HepG2 (cell line): Measurements from ENCODE around the gene ATP8A1. TPM values are rescaled to one million over a fixed set of nuclear protein-coding genes. Genes with fewer than 3 reads are reported as not detected.
A peak's percentile ranks its signal among the peaks of the same experiment; 100 is the strongest.

Source experiments
- ARNT2 ChIP-seq: sonication (generic); formaldehyde crosslinking; IDR thresholded peaks from 2 replicates; pipeline ENCODE4 v1.8.0; 2022; ENCODE audit warnings: mild to moderate bottlenecking, low read depth, missing genetic modification reagents, moderate library complexity
- MAF1 ChIP-seq: sonication (generic); formaldehyde crosslinking; IDR thresholded peaks from 2 replicates; pipeline ENCODE4 v1.5.0; 2020; ENCODE audit warnings: missing genetic modification reagents, borderline replicate concordance
- PCBP1 ChIP-seq: fragments of 200-400 bp; formaldehyde crosslinking; IDR thresholded peaks from 2 replicates; pipeline ENCODE4 v1.6.1; 2017; ENCODE audit warnings: mild to moderate bottlenecking, low read depth, low read length, borderline replicate concordance
- SIX4 ChIP-seq: sonication (generic); formaldehyde crosslinking; IDR thresholded peaks from 2 replicates; pipeline ENCODE4 v1.4.0; 2020; ENCODE audit warnings: missing genetic modification reagents
- polyA plus RNA-seq, 8 experiments: library from polyadenylated mRNA; depleted of rRNA in 3 of 8; stranded (reverse) in 7 of 8; unstranded in 1 of 8; fragments of >200 nt; fragmentation: Illumina TruSeq in 4 of 8; extraction: Trizol in 4 of 8; gene quantifications; 2 replicates each; pipeline versions ENCODE4 v1.2.1 to v1.2.3, GENCODE V29; 2011 to 2016; ENCODE audit warnings: low read depth in 4 of 8, missing spikeins in 1 of 8, mixed read lengths in 1 of 8; ENCODE audit not compliant: insufficient read depth in 1 of 8
- total RNA-seq, 5 experiments: library from RNA; depleted of rRNA; stranded (reverse); fragments of >200 nt; fragmentation: Illumina TruSeq; extraction: Trizol; gene quantifications; 2 replicates each; pipeline ENCODE4 v1.2.3, GENCODE V29; 2016; ENCODE audit warnings: low read depth in 1 of 5
- TF ChIP-seq, protein P1 (sequence below): sonication (generic); formaldehyde crosslinking; IDR thresholded peaks from 2 replicates; pipeline ENCODE4 v1.4.0; 2020; ENCODE audit warnings: missing genetic modification reagents
- TF ChIP-seq, protein P2 (sequence below): sonication (generic); formaldehyde crosslinking; IDR thresholded peaks from 2 replicates; pipeline ENCODE4 v1.5.0; 2020; ENCODE audit warnings: missing genetic modification reagents
- TF ChIP-seq, protein P3 (sequence below): sonication (generic); formaldehyde crosslinking; IDR thresholded peaks from 2 replicates; pipeline ENCODE4 v1.4.0; 2020; ENCODE audit warnings: missing genetic modification reagents, borderline replicate concordance
- TF ChIP-seq, protein P4 (sequence below): IDR thresholded peaks from 2 replicates; pipeline ENCODE4 v1.4.0; 2020; ENCODE audit warnings: mild to moderate bottlenecking, missing genetic modification reagents
- TF ChIP-seq, protein P5 (sequence below): sonication (generic); formaldehyde crosslinking; IDR thresholded peaks from 2 replicates; pipeline ENCODE4 v1.5.1; 2020; ENCODE audit warnings: missing genetic modification reagents, mild to moderate bottlenecking, borderline replicate concordance
- TF ChIP-seq, protein P6 (sequence below), 2 experiments: IDR thresholded peaks; 2 replicates each; pipeline ENCODE4 v1.6.1; 2011 to 2012; ENCODE audit warnings: low read length in 2 of 2, borderline replicate concordance in 1 of 2, low read depth in 1 of 2, mild to moderate bottlenecking in 1 of 2, moderate library complexity in 1 of 2

Gene ATP8A1
- total and polyA plus RNA-seq, 2 of the 13 experiments (the other 11 are each of a cell fraction or from before 2014, with no cell fraction given) = 1.7 to 6.2 TPM

DNA sequence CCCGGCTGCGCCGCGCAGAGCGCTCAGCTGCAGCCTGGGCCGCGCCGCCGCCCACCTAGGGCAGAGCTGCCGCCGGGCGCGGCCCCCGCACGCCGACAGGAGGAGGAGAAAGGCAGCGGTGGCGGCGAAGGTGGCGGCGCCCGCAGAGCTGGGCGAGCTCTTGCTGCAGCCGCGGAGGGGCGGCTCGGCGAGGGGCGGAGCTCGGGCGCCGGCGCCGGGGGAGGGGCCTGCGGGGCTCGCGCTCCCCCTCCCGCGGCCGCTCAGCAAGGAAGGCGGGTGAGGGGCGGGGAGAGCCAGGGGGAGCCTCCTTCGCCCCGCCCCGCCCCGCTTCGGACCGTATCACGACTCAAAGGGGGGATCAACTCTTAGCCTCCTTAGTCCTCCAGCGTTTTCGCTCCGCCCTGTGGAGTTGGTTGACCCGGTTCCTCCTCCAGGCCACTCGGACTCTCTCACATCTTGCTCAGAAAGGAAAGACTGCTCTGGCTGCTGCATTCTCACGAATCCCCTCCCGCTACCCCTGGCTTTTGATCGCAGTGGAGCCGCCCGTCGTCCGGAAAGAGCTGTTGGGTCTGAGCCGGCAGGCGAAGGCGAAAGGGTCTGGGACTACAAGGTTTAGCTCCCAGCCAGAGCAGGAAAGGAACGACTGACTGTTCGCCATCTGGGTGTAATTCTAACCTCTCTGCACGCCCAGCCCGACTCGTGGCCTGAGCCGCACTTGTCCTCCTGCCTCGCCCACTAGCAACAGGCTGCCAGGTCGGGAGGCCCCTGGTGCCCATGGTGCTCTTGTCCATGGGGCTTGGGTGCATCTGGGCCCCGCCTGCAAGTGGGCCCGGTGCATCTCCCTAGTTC, at the start of gene ATP8A1 (continued):
- TF ChIP-seq, protein P1, sequence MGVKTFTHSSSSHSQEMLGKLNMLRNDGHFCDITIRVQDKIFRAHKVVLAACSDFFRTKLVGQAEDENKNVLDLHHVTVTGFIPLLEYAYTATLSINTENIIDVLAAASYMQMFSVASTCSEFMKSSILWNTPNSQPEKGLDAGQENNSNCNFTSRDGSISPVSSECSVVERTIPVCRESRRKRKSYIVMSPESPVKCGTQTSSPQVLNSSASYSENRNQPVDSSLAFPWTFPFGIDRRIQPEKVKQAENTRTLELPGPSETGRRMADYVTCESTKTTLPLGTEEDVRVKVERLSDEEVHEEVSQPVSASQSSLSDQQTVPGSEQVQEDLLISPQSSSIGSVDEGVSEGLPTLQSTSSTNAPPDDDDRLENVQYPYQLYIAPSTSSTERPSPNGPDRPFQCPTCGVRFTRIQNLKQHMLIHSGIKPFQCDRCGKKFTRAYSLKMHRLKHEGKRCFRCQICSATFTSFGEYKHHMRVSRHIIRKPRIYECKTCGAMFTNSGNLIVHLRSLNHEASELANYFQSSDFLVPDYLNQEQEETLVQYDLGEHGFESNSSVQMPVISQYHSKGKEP (CRISPR knock-in tag) = no peak
- peak; percentile 87; the same call in 1 of the 2 replicates for TF ChIP-seq PCBP1
- TF ChIP-seq, protein P2, sequence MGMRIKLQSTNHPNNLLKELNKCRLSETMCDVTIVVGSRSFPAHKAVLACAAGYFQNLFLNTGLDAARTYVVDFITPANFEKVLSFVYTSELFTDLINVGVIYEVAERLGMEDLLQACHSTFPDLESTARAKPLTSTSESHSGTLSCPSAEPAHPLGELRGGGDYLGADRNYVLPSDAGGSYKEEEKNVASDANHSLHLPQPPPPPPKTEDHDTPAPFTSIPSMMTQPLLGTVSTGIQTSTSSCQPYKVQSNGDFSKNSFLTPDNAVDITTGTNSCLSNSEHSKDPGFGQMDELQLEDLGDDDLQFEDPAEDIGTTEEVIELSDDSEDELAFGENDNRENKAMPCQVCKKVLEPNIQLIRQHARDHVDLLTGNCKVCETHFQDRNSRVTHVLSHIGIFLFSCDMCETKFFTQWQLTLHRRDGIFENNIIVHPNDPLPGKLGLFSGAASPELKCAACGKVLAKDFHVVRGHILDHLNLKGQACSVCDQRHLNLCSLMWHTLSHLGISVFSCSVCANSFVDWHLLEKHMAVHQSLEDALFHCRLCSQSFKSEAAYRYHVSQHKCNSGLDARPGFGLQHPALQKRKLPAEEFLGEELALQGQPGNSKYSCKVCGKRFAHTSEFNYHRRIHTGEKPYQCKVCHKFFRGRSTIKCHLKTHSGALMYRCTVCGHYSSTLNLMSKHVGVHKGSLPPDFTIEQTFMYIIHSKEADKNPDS (CRISPR knock-in tag) = no peak
- TF ChIP-seq, protein P3, sequence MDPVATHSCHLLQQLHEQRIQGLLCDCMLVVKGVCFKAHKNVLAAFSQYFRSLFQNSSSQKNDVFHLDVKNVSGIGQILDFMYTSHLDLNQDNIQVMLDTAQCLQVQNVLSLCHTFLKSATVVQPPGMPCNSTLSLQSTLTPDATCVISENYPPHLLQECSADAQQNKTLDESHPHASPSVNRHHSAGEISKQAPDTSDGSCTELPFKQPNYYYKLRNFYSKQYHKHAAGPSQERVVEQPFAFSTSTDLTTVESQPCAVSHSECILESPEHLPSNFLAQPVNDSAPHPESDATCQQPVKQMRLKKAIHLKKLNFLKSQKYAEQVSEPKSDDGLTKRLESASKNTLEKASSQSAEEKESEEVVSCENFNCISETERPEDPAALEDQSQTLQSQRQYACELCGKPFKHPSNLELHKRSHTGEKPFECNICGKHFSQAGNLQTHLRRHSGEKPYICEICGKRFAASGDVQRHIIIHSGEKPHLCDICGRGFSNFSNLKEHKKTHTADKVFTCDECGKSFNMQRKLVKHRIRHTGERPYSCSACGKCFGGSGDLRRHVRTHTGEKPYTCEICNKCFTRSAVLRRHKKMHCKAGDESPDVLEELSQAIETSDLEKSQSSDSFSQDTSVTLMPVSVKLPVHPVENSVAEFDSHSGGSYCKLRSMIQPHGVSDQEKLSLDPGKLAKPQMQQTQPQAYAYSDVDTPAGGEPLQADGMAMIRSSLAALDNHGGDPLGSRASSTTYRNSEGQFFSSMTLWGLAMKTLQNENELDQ = no peak
- peak; percentile 65; the same call in 1 of the 2 replicates for TF ChIP-seq ARNT2 (CRISPR knock-in tag)
- TF ChIP-seq, protein P4, sequence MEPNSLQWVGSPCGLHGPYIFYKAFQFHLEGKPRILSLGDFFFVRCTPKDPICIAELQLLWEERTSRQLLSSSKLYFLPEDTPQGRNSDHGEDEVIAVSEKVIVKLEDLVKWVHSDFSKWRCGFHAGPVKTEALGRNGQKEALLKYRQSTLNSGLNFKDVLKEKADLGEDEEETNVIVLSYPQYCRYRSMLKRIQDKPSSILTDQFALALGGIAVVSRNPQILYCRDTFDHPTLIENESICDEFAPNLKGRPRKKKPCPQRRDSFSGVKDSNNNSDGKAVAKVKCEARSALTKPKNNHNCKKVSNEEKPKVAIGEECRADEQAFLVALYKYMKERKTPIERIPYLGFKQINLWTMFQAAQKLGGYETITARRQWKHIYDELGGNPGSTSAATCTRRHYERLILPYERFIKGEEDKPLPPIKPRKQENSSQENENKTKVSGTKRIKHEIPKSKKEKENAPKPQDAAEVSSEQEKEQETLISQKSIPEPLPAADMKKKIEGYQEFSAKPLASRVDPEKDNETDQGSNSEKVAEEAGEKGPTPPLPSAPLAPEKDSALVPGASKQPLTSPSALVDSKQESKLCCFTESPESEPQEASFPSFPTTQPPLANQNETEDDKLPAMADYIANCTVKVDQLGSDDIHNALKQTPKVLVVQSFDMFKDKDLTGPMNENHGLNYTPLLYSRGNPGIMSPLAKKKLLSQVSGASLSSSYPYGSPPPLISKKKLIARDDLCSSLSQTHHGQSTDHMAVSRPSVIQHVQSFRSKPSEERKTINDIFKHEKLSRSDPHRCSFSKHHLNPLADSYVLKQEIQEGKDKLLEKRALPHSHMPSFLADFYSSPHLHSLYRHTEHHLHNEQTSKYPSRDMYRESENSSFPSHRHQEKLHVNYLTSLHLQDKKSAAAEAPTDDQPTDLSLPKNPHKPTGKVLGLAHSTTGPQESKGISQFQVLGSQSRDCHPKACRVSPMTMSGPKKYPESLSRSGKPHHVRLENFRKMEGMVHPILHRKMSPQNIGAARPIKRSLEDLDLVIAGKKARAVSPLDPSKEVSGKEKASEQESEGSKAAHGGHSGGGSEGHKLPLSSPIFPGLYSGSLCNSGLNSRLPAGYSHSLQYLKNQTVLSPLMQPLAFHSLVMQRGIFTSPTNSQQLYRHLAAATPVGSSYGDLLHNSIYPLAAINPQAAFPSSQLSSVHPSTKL (CRISPR knock-in tag) = peak; percentile 27; the same call in 1 of the 2 replicates
- peak; percentile 28; the same call in 1 of the 2 replicates for TF ChIP-seq MAF1 (CRISPR knock-in tag)
- TF ChIP-seq, protein P5, sequence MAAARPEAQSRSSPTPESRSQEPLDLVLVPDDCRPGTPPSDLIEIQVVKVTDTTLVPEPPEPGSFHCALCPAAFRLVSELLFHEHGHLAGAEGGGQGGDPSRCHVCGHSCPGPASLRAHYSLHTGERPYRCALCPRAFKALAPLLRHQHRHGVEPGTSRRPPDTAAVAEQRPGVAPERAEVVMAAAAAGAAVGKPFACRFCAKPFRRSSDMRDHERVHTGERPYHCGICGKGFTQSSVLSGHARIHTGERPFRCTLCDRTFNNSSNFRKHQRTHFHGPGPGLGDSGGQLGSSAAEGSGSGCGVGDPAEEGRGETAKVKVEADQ (CRISPR knock-in tag) = no peak
- TF ChIP-seq SIX4 (CRISPR knock-in tag) = 0 out of 2 replicates have a peak, but pooled peaks have one; percentile 30
- TF ChIP-seq, protein P6, sequence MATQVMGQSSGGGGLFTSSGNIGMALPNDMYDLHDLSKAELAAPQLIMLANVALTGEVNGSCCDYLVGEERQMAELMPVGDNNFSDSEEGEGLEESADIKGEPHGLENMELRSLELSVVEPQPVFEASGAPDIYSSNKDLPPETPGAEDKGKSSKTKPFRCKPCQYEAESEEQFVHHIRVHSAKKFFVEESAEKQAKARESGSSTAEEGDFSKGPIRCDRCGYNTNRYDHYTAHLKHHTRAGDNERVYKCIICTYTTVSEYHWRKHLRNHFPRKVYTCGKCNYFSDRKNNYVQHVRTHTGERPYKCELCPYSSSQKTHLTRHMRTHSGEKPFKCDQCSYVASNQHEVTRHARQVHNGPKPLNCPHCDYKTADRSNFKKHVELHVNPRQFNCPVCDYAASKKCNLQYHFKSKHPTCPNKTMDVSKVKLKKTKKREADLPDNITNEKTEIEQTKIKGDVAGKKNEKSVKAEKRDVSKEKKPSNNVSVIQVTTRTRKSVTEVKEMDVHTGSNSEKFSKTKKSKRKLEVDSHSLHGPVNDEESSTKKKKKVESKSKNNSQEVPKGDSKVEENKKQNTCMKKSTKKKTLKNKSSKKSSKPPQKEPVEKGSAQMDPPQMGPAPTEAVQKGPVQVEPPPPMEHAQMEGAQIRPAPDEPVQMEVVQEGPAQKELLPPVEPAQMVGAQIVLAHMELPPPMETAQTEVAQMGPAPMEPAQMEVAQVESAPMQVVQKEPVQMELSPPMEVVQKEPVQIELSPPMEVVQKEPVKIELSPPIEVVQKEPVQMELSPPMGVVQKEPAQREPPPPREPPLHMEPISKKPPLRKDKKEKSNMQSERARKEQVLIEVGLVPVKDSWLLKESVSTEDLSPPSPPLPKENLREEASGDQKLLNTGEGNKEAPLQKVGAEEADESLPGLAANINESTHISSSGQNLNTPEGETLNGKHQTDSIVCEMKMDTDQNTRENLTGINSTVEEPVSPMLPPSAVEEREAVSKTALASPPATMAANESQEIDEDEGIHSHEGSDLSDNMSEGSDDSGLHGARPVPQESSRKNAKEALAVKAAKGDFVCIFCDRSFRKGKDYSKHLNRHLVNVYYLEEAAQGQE (IDR thresholded peaks at IDR 0.05; ENCODE audit: borderline replicate concordance in 1 of 2, low read depth in 1 of 2, low read length in 2 of 2) = peak in 1 of 2 experiments; percentile 14; a peak in 1 of 4 replicates
